Activated T-cell treated with anti-CD3 and anti-CD28 coated beads, Interleukin-2, amount 50 U/mL, for 72 hours (primary cell): ENCODE data around the gene TAS1R2. TPM values are rescaled to one million over a fixed set of nuclear protein-coding genes. Genes with fewer than 3 reads are reported as not detected.

ENCODE experiments used
- ATAC-seq, 2 donors: fragments of 150-1000 bp; cut with Tn5 transposase; replicated peaks in 1 of 2; 2 replicates each; pipeline ENCODE4 v1.10.0; 2021; ENCODE audit warnings: moderate library complexity in 2 of 2, mild to moderate bottlenecking in 1 of 2
- DNase-seq, 2 donors: peaks; one replicate each; pipeline ENCODE4 v3.0.0; 2021 to 2022; ENCODE audit warnings: mixed read lengths in 1 of 2
- H3K27ac Mint-ChIP-seq: one replicate; pipeline ENCODE4 v1.8.0; 2022; ENCODE audit warnings: mild to moderate bottlenecking, moderate library complexity, mixed read lengths
- H3K27me3 Mint-ChIP-seq: one replicate; pipeline ENCODE4 v1.8.0; 2022; ENCODE audit warnings: low read depth, mixed read lengths
- H3K36me3 Mint-ChIP-seq, 2 donors: one replicate each; pipeline ENCODE4 v1.8.0; 2022; ENCODE audit warnings: mixed read lengths in 2 of 2, mild to moderate bottlenecking in 1 of 2; ENCODE audit not compliant: insufficient read depth in 2 of 2
- H3K4me1 Mint-ChIP-seq: one replicate; pipeline ENCODE4 v1.8.0; 2022; ENCODE audit warnings: low read depth, mixed read lengths
- H3K4me3 Mint-ChIP-seq, 2 donors: one replicate each; pipeline ENCODE4 v1.8.0; 2022; ENCODE audit warnings: mild to moderate bottlenecking in 2 of 2, mixed read lengths in 2 of 2, moderate library complexity in 2 of 2
- H3K9me3 Mint-ChIP-seq, 2 donors: one replicate each; pipeline ENCODE4 v1.8.0; 2022; ENCODE audit warnings: mixed read lengths in 2 of 2
- total RNA-seq, 2 donors: library from RNA; stranded (reverse); gene quantifications; one replicate each; pipeline ENCODE4 v1.2.3, GENCODE V29; 2022

Gene TAS1R2
- total RNA-seq, 2 donors from 2014 or later, result not detected

- Mint-ChIP-seq H3K27me3 (peaks cover 51% of the 10 kb centered on the region), H3K9me3 (peaks cover 0 to 2% of the 10 kb centered on the region in 2 donors), H3K36me3 (no peaks in the 10 kb centered on the region), H3K27ac (no peak overlapping the region), H3K4me3 (no peak overlapping the region), H3K4me1 (no peaks in the 10 kb centered on the region)
- ATAC-seq (no peak), DNase-seq (no peak)
Measured at GRCh38 chr1:18794051-18794450, 65.4 kb downstream of the TAS1R2 start.

- no peaks in the 10 kb centered on the region for H3K4me1 Mint-ChIP-seq
- H3K27me3 Mint-ChIP-seq, result peaks cover 51% of the 10 kb centered on the region
- no peaks in the 10 kb centered on the region for H3K36me3 Mint-ChIP-seq
- no peak for ATAC-seq
- H3K4me3 Mint-ChIP-seq, result no peak overlapping the region
- H3K27ac Mint-ChIP-seq, result no peak overlapping the region
- peaks cover 0 to 2% of the 10 kb centered on the region in 2 donors for H3K9me3 Mint-ChIP-seq
- DNase-seq, result no peak
Measured at GRCh38 chr1:18793164-18793563, 66.3 kb downstream of the TAS1R2 start.

- no peak overlapping the region for H3K27ac Mint-ChIP-seq
- peaks cover 51% of the 10 kb centered on the region for H3K27me3 Mint-ChIP-seq
- H3K36me3 Mint-ChIP-seq, result no peaks in the 10 kb centered on the region
- DNase-seq, result no peak
- peaks cover 0 to 2% of the 10 kb centered on the region in 2 donors for H3K9me3 Mint-ChIP-seq
- no peak for ATAC-seq
- no peaks in the 10 kb centered on the region for H3K4me1 Mint-ChIP-seq
- H3K4me3 Mint-ChIP-seq, result no peak overlapping the region
Measured at GRCh38 chr1:18792747-18793146, 66.7 kb downstream of the TAS1R2 start.

Other genes with a start within 250 kb of the TAS1R2 start
- gene PAX7, start 228.8 kb downstream of the TAS1R2 start, total RNA-seq, result not detected
- 10 to 100 TPM in 1 of 2 donors, 1 to 10 TPM in 1; 8.1 to 13.1 TPM for gene ALDH4A1, start 42.9 kb upstream of the TAS1R2 start, total RNA-seq
- gene IFFO2, start 97.0 kb upstream of the TAS1R2 start, total RNA-seq, result 10 to 100 TPM; 69.2 to 79.1 TPM